ENCODE data around the gene UCHL1. TPM values are rescaled to one million over a fixed set of nuclear protein-coding genes. Genes with fewer than 3 reads are reported as not detected.
A peak's percentile ranks its signal among the peaks of the same experiment; 100 is the strongest.

UCHL1 gene
- polyA plus RNA-seq, 1 donor from 2014 or later, result 5,099 TPM

- no peaks in the 10 kb centered on the region for H3K9me3 ChIP-seq (ENCODE audit: low read length)
- TF ChIP-seq EP300 (conservative IDR thresholded peaks at IDR 0.05; ENCODE audit: poor library complexity, severe bottlenecking) (no peak), RAD21 (conservative IDR thresholded peaks at IDR 0.05) (peak; percentile 5), POLR2AphosphoS5 (IDR thresholded peaks at IDR 0.05) (peak; percentile 34)
- H3K9me2 ChIP-seq (ENCODE audit: insufficient read depth, low read length), result no peaks in the 10 kb centered on the region
- H4K20me1 ChIP-seq (ENCODE audit: insufficient read depth), result no peaks in the 10 kb centered on the region
- H3F3A ChIP-seq (ENCODE audit: insufficient read depth, low read length, poor library complexity, severe bottlenecking), result no peaks in the 10 kb centered on the region
- H3K4me2 ChIP-seq (ENCODE audit: low read length), result peak overlapping the region; percentile 10
- no peaks in the 10 kb centered on the region for H3K36me3 ChIP-seq (ENCODE audit: insufficient read depth, low read length)
- peak overlapping the region; percentile 83 for H3K9ac ChIP-seq (ENCODE audit: low read length)
- peak overlapping the region; percentile 79 for H3K27ac ChIP-seq (ENCODE audit: low read length)
- H3K79me2 ChIP-seq (replicated peaks; ENCODE audit: insufficient read depth, low read length), result peaks cover 10% of the 10 kb centered on the region
- H3K27me3 ChIP-seq (ENCODE audit: insufficient read depth, low read depth, low read length), result no peaks in the 10 kb centered on the region
- H2AFZ ChIP-seq (ENCODE audit: low read depth, low read length), result peak overlapping the region; percentile 4
- peak overlapping the region; percentile 72 for H3K4me3 ChIP-seq (ENCODE audit: low read length)
Observed at GRCh38 chr4:41213625-41214135, 43.0 kb upstream of the UCHL1 start.

- H3K79me2 ChIP-seq (replicated peaks; ENCODE audit: insufficient read depth, low read length), result peaks cover 10% of the 10 kb centered on the region
Observed at GRCh38 chr4:41214136-41214824, 42.4 kb upstream of the UCHL1 start, which contains the start of gene APBB2. TSS of gene APBB2 (minus strand) at chr4:41214542. CDS start at chr4:41033254, 181,288 bp downstream.

More at GRCh38 chr4:41214136-41214824, 42.4 kb upstream of the UCHL1 start, which contains the start of gene APBB2:
- H3K4me2 ChIP-seq (ENCODE audit: low read length), result peak within 1 kb of the TSS; percentile 25
- peak within 1 kb of the TSS; percentile 4 for H2AFZ ChIP-seq (ENCODE audit: low read depth, low read length)
- no peaks in the 10 kb centered on the region for H3K36me3 ChIP-seq (ENCODE audit: insufficient read depth, low read length)
- TF ChIP-seq TAF1 (IDR thresholded peaks at IDR 0.05; ENCODE audit: low read depth) (peak; percentile 78), CTCF (IDR thresholded peaks at IDR 0.05; ENCODE audit: poor library complexity, severe bottlenecking) (no peak), EP300 (conservative IDR thresholded peaks at IDR 0.05; ENCODE audit: poor library complexity, severe bottlenecking) (no peak), RAD21 (conservative IDR thresholded peaks at IDR 0.05) (peak; percentile 70), EZH2 (IDR thresholded peaks at IDR 0.05; ENCODE audit: borderline replicate concordance, insufficient read depth, low read length, poor library complexity, severe bottlenecking) (no peak), MXI1 (conservative IDR thresholded peaks at IDR 0.05; ENCODE audit: poor library complexity, severe bottlenecking) (peak; percentile 83), SMC3 (conservative IDR thresholded peaks at IDR 0.05; ENCODE audit: poor library complexity) (peak; percentile 58), REST (IDR thresholded peaks at IDR 0.05; ENCODE audit: borderline replicate concordance) (peak; percentile 68), POLR2AphosphoS5 (IDR thresholded peaks at IDR 0.05) (peak; percentile 90)
- H3K9me3 ChIP-seq (ENCODE audit: low read length), result no peaks in the 10 kb centered on the region
- no peaks in the 10 kb centered on the region for H4K20me1 ChIP-seq (ENCODE audit: insufficient read depth)
- H3K27ac ChIP-seq (ENCODE audit: low read length), result peak within 1 kb of the TSS; percentile 79
- H3K9me2 ChIP-seq (ENCODE audit: insufficient read depth, low read length), result no peaks in the 10 kb centered on the region
- no peaks in the 10 kb centered on the region for H3K27me3 ChIP-seq (ENCODE audit: insufficient read depth, low read depth, low read length)
- peak within 1 kb of the TSS; percentile 83 for H3K9ac ChIP-seq (ENCODE audit: low read length)
- H3F3A ChIP-seq (ENCODE audit: insufficient read depth, low read length, poor library complexity, severe bottlenecking), result no peaks in the 10 kb centered on the region
- peak within 1 kb of the TSS; percentile 72 for H3K4me3 ChIP-seq (ENCODE audit: low read length)
